IPS-NIHi11 (cell line): ENCODE measurements around the gene EEF1A2.

ENCODE experiments used
- DNase-seq: peaks from one replicate; pipeline ENCODE4 v3.0.0; 2012; ENCODE audit warnings: mixed read lengths, low spot score

The EEF1A2 gene

GRCh38 chr20:63469713-63470101 is 29.2 kb downstream of the EEF1A2 start:
- no peak for DNase-seq

GRCh38 chr20:63469019-63469712 is 29.7 kb downstream of the EEF1A2 start:
- DNase-seq: no peak

- DNase-seq: no peak
These were observed 30.5 kb downstream of the EEF1A2 start for GRCh38 chr20:63468421-63468820.

GRCh38 chr20:63467294-63468083 is 31.4 kb downstream of the EEF1A2 start:
- no peak for DNase-seq

- no peak for DNase-seq
These were observed 32.0 kb downstream of the EEF1A2 start for GRCh38 chr20:63466861-63467260.

GRCh38 chr20:63466250-63466825 is 32.5 kb downstream of the EEF1A2 start:
- DNase-seq: no peak

- no peak for DNase-seq
These were observed 33.3 kb downstream of the EEF1A2 start for GRCh38 chr20:63465380-63466249.

- no peak for DNase-seq
These were observed 34.6 kb downstream of the EEF1A2 start for GRCh38 chr20:63464289-63464635.

GRCh38 chr20:63463400-63464288 is 35.2 kb downstream of the EEF1A2 start:
- DNase-seq: no peak

GRCh38 chr20:63462244-63462643 is 36.6 kb downstream of the EEF1A2 start:
- no peak for DNase-seq

- DNase-seq: peak; percentile 91
These were observed 37.6 kb downstream of the EEF1A2 start for GRCh38 chr20:63461104-63461763.

- DNase-seq: no peak
These were observed 39.9 kb downstream of the EEF1A2 start for GRCh38 chr20:63459070-63459380.

GRCh38 chr20:63458170-63459069 is 40.5 kb downstream of the EEF1A2 start:
- no peak for DNase-seq

- DNase-seq: no peak
These were observed 41.1 kb downstream of the EEF1A2 start for GRCh38 chr20:63457737-63458136.

GRCh38 chr20:63456429-63457284 is 42.2 kb downstream of the EEF1A2 start:
- no peak for DNase-seq

GRCh38 chr20:63455568-63455859 is 43.4 kb downstream of the EEF1A2 start:
- DNase-seq: no peak

- DNase-seq: peak; percentile 58
These were observed 43.9 kb downstream of the EEF1A2 start for GRCh38 chr20:63454731-63455567.
